D721Med (cell line): ENCODE measurements around the gene C3orf52.

Experiments used
- DNase-seq: peaks from one replicate; pipeline ENCODE4 v3.0.0; 2011; ENCODE audit warnings: low spot score; ENCODE audit not compliant: insufficient read length
- FAIRE-seq: peaks from 2 replicates; lab custom pipeline; 2011; peaks lifted over from hg19 to GRCh38; lab: Jason Lieb, UNC
- CTCF ChIP-seq: IDR thresholded peaks from 2 replicates; pipeline ENCODE4 v1.5.1; 2012; ENCODE audit warnings: mild to moderate bottlenecking, control low read depth; ENCODE audit not compliant: insufficient read depth; ENCODE audit errors: missing control alignments

C3orf52 gene

GRCh38 chr3:112117841-112118571 is 31.8 kb downstream of the C3orf52 start:
- no peak for TF ChIP-seq CTCF
- no peak for FAIRE-seq
- no peak for DNase-seq

- no peak for TF ChIP-seq CTCF
- DNase-seq (no peak), FAIRE-seq (no peak)
Measured at GRCh38 chr3:112119962-112120836, 34.0 kb downstream of the C3orf52 start.

GRCh38 chr3:112121577-112122547 is 35.7 kb downstream of the C3orf52 start:
- DNase-seq (no peak), FAIRE-seq (no peak)
- TF ChIP-seq CTCF: no peak

GRCh38 chr3:112122870-112123269 is 36.7 kb downstream of the C3orf52 start:
- TF ChIP-seq CTCF: no peak
- no peak for DNase-seq
- no peak for FAIRE-seq

- DNase-seq (no peak), FAIRE-seq (no peak)
- TF ChIP-seq CTCF: no peak
Measured at GRCh38 chr3:112123548-112123947, 37.4 kb downstream of the C3orf52 start.

GRCh38 chr3:112124907-112125607 is 38.9 kb downstream of the C3orf52 start:
- no peak for FAIRE-seq
- DNase-seq: no peak
- TF ChIP-seq CTCF: no peak
